GM19043 (cell line): ENCODE results near the gene PSPN.
A peak's percentile ranks its signal among the peaks of the same experiment; 100 is the strongest.
"Not testable (repeated sequence)": the region's sequence is repeated elsewhere in the genome, so short reads cannot be mapped to it uniquely, and the experiment has no call there.

Source experiments
- ATAC-seq: cut with Tn5 transposase; IDR thresholded peaks from one replicate; pipeline ENCODE4 v1.9.1; 2021; ENCODE audit warnings: low read depth; ENCODE audit not compliant: unreplicated experiment

The PSPN gene

GRCh38 chr19:6374161-6374709, 1.5 kb downstream of the PSPN start:
- no peak for ATAC-seq

GRCh38 chr19:6373813-6374108, 2.0 kb downstream of the PSPN start:
- ATAC-seq: no peak

- ATAC-seq: peak; percentile 38
These were observed 2.5 kb downstream of the PSPN start for GRCh38 chr19:6373096-6373812.

DNA sequence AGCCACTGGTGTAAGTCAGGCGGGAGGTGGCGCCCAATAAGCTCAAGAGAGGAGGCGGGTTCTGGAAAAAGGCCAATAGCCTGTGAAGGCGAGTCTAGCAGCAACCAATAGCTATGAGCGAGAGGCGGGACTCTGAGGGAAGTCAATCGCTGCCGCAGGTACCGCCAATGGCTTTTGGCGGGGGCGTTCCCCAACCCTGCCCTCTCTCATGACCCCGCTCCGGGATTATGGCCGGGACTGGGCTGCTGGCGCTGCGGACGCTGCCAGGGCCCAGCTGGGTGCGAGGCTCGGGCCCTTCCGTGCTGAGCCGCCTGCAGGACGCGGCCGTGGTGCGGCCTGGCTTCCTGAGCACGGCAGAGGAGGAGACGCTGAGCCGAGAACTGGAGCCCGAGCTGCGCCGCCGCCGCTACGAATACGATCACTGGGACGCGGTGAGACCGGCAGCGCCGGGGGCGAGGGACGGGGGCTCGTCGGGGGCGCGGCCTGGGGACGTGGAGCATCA, 3.1 kb downstream of the PSPN start, which contains the start of gene ALKBH7:
Gene ALKBH7, plus strand, starts transcription at position 201 of the 502 bp plus-strand sequence. Its CDS starts 27 bp downstream, at position 228.
- peak; percentile 80 for ATAC-seq

- ATAC-seq: no peak
These were observed 11.4 kb downstream of the PSPN start for GRCh38 chr19:6364353-6364752.

- ATAC-seq: no peak
These were observed 13.4 kb downstream of the PSPN start for GRCh38 chr19:6362351-6362801.

- ATAC-seq: no peak
These were observed 13.7 kb downstream of the PSPN start for GRCh38 chr19:6362027-6362350.

DNA sequence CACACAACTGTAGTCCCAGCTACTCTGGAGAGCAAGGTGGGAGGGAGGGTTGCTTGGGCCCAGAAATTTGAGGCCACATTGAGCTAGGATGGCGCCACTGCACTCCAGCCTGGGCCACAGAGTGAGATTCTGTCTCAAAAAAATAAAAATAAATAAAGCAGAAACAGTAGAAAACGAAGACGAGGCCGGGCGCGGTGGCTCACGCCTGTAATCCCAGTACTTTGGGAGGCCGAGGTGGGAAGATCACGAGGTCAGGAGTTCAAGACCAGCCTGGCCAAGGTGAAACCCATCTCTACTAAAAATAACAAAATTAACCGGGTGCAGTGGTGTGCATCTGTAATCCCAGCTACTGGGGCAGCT, 14.9 kb downstream of the PSPN start:
- not testable (repeated sequence) for ATAC-seq

- not testable (repeated sequence) for ATAC-seq
These were observed 15.3 kb downstream of the PSPN start for GRCh38 chr19:6360445-6360844.

DNA sequence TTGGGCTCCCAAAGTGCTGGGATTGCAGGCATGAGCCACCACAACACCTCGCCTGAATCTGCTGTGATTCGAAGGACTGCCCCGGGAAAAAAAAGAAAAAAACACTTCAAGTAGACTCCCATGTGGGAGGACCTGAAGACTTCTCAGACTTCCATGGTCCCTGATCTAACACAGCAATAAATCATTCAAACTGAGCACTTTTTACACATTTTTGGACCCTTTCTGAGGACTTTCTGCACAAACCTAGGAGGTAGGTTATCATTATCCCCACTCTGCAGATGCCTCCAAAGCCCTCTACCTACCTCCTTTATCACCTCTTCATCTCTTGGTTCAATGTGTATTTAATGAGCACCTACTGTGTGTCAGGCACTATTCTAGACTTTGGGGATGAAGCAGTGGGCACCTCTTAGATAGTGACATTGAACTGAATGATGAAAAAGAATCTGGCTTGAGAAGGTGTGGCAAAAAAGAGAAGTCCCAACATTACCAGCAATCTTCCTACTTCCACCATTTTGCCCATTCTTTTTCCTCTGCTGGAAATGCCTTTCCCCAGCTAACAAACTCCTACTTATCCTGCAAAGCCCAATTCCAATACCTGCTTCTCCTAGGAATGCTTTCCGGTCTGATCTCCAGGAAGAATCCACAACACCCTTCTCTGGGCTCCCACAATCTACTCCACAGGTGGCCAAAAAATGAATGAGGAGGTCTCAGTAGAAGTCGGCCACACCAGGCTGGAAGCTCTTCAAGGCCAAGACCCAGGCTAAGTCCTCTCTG, 16.0 kb downstream of the PSPN start:
- no peak for ATAC-seq

DNA sequence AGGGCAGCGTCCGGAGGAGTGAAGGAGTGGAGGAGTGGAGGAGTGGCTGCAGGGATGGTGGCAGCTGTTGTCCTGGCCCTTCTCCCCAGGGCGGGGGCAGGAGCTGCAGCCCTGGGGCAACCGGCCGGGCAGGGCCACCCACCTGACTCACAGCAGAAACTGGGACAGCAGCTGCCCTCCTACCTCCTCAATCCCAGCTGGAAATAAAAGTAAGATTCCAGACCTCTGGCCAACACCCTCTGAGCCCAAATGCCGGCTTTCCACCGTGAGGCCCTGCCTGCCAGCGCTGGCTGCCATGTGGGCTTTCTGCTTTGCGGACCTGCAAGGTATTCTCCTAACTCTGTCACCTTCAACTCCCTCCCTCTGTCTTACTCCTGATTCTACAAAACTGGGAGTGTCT, 17.7 kb downstream of the PSPN start:
- ATAC-seq: no peak

- ATAC-seq: no peak
These were observed 18.6 kb downstream of the PSPN start for GRCh38 chr19:6357174-6357573.

GRCh38 chr19:6355321-6356040, 20.3 kb downstream of the PSPN start:
- not testable (repeated sequence) for ATAC-seq

DNA sequence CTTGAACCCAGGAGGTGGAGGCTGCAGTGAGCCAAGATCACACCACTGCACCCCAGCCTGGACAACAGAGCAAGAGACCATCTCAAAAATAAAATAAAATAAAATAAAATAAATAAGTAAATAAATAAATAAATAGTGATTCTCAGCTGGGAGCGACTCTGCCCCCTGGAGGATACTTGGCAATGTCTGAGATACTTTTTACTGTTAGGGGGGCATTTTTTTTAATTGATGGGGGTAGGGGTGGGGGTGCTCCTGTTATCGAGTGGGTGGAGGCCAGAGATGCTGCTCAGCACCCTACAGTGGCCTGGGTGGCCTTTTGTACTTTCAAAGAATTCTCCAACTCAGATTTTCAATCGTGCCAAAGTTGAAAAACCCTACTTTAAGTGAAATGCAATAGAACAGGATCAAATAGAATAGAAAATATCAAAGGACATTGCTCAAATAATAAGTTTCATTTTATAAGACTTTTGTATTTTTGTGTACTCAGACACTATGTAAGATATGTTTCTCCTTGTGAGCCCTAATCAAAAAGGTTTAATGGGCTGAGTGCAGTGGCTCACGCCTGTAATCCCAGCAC, 21.5 kb downstream of the PSPN start:
- no peak for ATAC-seq

DNA sequence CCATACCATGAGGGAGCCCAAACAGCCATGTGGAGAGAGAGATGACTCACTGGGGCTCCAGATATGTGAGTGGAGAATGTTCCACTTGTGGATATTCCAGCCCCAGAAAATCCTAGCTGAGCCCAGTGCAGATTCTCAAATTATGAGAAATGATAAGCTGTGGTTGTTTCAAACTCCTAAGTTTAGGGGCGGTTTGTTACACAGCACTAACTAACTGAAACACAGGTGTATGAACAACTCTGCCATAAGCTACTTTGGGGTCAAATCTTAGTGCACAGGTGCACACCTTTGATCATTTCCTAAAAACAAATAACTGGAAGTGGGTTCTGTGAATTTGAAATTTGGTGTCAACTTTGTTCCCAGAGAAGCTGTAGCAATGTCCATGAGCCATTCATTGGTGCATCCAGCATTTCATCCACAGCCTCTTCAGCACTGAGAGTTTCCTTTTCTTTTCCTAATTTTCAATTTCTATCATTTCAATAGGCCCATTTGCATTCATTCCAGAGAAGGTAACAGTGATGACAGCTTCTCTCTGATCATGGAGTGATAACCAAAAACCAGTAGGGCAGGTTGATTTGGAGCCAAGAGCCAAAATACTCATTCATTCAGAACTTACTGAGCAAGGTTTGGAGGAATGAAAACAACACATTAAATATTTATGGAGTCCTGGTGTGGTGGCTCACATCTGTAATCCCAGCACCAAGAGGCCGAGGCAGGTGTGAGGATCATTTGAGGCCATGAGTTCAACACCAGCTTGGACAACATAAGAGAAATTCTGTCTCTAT, 23.2 kb downstream of the PSPN start:
- no peak for ATAC-seq

DNA sequence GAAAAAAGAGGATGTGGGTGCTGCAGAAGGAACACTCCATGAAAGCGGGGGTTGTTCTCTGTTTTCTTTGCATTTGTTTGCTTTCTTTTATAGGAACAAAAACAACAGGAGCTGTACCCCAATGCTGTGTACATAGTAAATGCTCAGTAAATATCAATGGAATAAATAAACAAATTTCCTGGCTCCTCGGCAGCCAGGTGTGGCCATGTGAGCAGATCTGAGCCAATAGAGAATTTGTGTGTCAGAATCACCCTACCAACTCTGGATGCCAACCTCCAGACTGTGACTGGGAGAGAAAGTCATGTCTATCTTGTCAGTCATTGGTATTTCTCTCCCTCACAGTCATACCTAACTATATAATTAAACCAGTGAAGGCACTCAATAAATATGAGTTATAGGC, 25.0 kb downstream of the PSPN start:
- ATAC-seq: no peak

GRCh38 chr19:6349271-6349670, 26.5 kb downstream of the PSPN start:
- ATAC-seq: not testable (repeated sequence)

DNA sequence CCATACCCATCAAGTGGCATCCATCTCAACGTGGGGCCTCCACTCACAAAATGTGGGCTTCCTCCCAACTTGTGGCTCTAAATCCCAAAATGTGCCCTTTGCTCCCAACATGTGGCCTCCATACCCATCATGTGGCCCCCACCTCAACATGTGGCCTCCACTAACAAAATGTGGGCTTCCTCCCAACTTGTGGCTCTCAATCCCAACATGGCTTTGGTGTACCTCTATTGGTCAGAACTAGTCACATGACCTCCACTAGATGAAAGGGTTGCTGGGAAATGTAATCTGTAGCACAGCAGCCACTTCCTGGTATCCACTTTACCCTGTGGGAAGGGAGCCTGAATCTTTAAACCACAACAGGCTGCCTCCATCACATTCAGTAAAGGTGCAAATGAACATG, 32.3 kb downstream of the PSPN start:
- ATAC-seq: no peak

DNA sequence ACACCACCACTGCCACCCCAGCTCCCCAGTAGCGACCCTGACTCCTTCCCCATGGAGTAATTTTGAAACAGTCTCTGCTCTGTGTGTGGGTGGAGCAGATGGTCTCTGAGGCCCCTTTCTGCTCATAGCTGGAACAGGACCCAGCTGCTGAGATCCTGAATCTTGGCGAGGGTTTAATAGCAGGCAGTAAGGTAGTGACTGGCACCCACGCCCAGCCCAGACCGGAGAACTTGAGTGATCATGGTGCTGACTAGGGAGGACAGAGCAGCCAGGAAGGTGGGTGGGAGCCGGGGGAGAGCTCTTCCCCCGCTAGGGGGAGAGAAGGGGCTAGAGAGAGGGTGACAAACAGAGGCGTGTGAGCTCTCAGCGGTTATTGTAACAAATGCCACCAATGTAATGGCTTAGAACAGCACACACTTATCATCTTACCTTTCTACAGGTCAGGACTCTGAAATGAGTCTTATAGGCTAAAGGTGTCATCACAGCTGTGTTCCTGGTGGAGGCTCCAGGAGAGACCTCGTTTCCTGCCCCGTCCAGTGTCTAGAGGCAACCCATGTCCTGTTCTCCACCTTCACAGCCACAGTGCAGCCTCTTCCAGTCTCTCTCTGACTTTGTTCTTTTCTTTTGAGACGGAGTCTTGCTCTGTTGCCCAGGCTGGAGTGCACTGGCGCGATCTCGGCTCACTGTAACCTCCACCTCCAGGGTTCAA, 35.1 kb downstream of the PSPN start:
- ATAC-seq: no peak
